HepG2 (cell line): ENCODE data around the gene DNAAF8. TPM values are rescaled to one million over a fixed set of nuclear protein-coding genes. Genes with fewer than 3 reads are reported as not detected.
A peak's percentile ranks its signal among the peaks of the same experiment; 100 is the strongest.

Experiments
- CBFB ChIP-seq: sonication (generic); formaldehyde crosslinking; IDR thresholded peaks from 2 replicates; pipeline ENCODE4 v1.4.0; 2020; ENCODE audit warnings: missing genetic modification reagents
- CCDC6 ChIP-seq: sonication (generic); formaldehyde crosslinking; IDR thresholded peaks from 2 replicates; pipeline ENCODE4 v1.8.1; 2022; ENCODE audit warnings: mild to moderate bottlenecking, missing genetic modification reagents, moderate library complexity
- EZH2 ChIP-seq: conservative IDR thresholded peaks from 2 replicates; pipeline ENCODE4 v1.6.1; 2012; ENCODE audit warnings: mild to moderate bottlenecking, low read depth, low read length, moderate library complexity
- HIVEP1 ChIP-seq: sonication (generic); formaldehyde crosslinking; IDR thresholded peaks from 2 replicates; pipeline ENCODE4 v1.4.0; 2020; ENCODE audit warnings: mild to moderate bottlenecking, missing genetic modification reagents
- IKZF1 ChIP-seq: fragments of 450-650 bp; IDR thresholded peaks from 2 replicates; pipeline ENCODE4 v1.7.1; 2016
- KAT8 ChIP-seq: IDR thresholded peaks from 2 replicates; pipeline ENCODE4 v1.6.1; 2016; ENCODE audit warnings: missing genetic modification reagents, missing compliant biosample characterization
- KDM3A ChIP-seq: IDR thresholded peaks from 2 replicates; pipeline ENCODE4 v1.6.1; 2018; ENCODE audit warnings: low read depth, missing compliant biosample characterization
- KLF9 ChIP-seq: IDR thresholded peaks from 2 replicates; pipeline ENCODE4 v1.6.1; 2016; ENCODE audit warnings: low read depth
- MED13 ChIP-seq: sonication (generic); formaldehyde crosslinking; IDR thresholded peaks from 2 replicates; pipeline ENCODE4 v1.5.0; 2020; ENCODE audit warnings: missing genetic modification reagents
- NFE2 ChIP-seq: sonication (generic); formaldehyde crosslinking; IDR thresholded peaks from 2 replicates; pipeline ENCODE4 v1.4.0; 2020; ENCODE audit warnings: missing genetic modification reagents
- NFYC ChIP-seq: IDR thresholded peaks from 2 replicates; pipeline ENCODE4 v1.6.1; 2016; ENCODE audit warnings: missing genetic modification reagents, missing compliant biosample characterization
- SETDB1 ChIP-seq: sonication (generic); formaldehyde crosslinking; IDR thresholded peaks from 2 replicates; pipeline ENCODE4 v1.5.1; 2020; ENCODE audit warnings: missing genetic modification reagents, mild to moderate bottlenecking, borderline replicate concordance
- SOX5 ChIP-seq: IDR thresholded peaks from 2 replicates; pipeline ENCODE4 v1.6.1; 2016; ENCODE audit warnings: borderline replicate concordance
- TCF7 ChIP-seq: sonication (generic); IDR thresholded peaks from 2 replicates; pipeline ENCODE4 v1.6.1; 2016; ENCODE audit warnings: antibody characterized with exemption, low read depth
- TP53 ChIP-seq: sonication (generic); formaldehyde crosslinking; conservative IDR thresholded peaks from 2 replicates; pipeline ENCODE4 v1.4.0; 2020; ENCODE audit warnings: missing genetic modification reagents
- U2AF1 ChIP-seq: fragments of 200-400 bp; formaldehyde crosslinking; optimal IDR thresholded peaks from 2 replicates; pipeline ENCODE3; 2017; ENCODE audit warnings: mild to moderate bottlenecking, low read depth, low read length
- ZNF207 ChIP-seq: fragments of 450-650 bp; IDR thresholded peaks from 2 replicates; pipeline ENCODE4 v1.6.1; 2016; ENCODE audit warnings: antibody characterized with exemption, borderline replicate concordance
- ZNF572 ChIP-seq: sonication (generic); formaldehyde crosslinking; IDR thresholded peaks from 2 replicates; pipeline ENCODE4 v1.5.1; 2020; ENCODE audit warnings: mild to moderate bottlenecking, missing genetic modification reagents
- ZNF737 ChIP-seq: sonication (generic); formaldehyde crosslinking; IDR thresholded peaks from 2 replicates; pipeline ENCODE4 v1.5.0; 2020; ENCODE audit warnings: missing genetic modification reagents, mild to moderate bottlenecking, borderline replicate concordance
- polyA plus RNA-seq, 8 experiments: library from polyadenylated mRNA; depleted of rRNA in 3 of 8; stranded (reverse) in 7 of 8; unstranded in 1 of 8; fragments of >200 nt; fragmentation: Illumina TruSeq in 4 of 8; extraction: Trizol in 4 of 8; gene quantifications; 2 replicates each; pipeline versions ENCODE4 v1.2.1 to v1.2.3, GENCODE V29; 2011 to 2016; ENCODE audit warnings: low read depth in 4 of 8, missing spikeins in 1 of 8, mixed read lengths in 1 of 8; ENCODE audit not compliant: insufficient read depth in 1 of 8
- total RNA-seq, 5 experiments: library from RNA; depleted of rRNA; stranded (reverse); fragments of >200 nt; fragmentation: Illumina TruSeq; extraction: Trizol; gene quantifications; 2 replicates each; pipeline ENCODE4 v1.2.3, GENCODE V29; 2016; ENCODE audit warnings: low read depth in 1 of 5
- TF ChIP-seq, protein P1 (sequence below): sonication (generic); formaldehyde crosslinking; IDR thresholded peaks from 2 replicates; pipeline ENCODE4 v1.4.0; 2020; ENCODE audit warnings: missing genetic modification reagents, mild to moderate bottlenecking, borderline replicate concordance
- TF ChIP-seq, protein P2 (sequence below): sonication (generic); formaldehyde crosslinking; IDR thresholded peaks from 2 replicates; pipeline ENCODE4 v1.8.1; 2023; ENCODE audit warnings: mild to moderate bottlenecking, missing genetic modification reagents
- TF ChIP-seq, protein P3 (sequence below): IDR thresholded peaks from 2 replicates; pipeline ENCODE4 v1.6.1; 2016; ENCODE audit warnings: missing biosample characterization, missing genetic modification reagents, low read depth
- TF ChIP-seq, protein P4 (sequence below): sonication (generic); formaldehyde crosslinking; IDR thresholded peaks from 2 replicates; pipeline ENCODE4 v1.4.0; 2020; ENCODE audit warnings: missing genetic modification reagents

Gene DNAAF8
- total and polyA plus RNA-seq, 2 of the 13 experiments (the other 11 are each of a cell fraction or from before 2014, with no cell fraction given): 0.44 TPM; not detected in 1

DNA sequence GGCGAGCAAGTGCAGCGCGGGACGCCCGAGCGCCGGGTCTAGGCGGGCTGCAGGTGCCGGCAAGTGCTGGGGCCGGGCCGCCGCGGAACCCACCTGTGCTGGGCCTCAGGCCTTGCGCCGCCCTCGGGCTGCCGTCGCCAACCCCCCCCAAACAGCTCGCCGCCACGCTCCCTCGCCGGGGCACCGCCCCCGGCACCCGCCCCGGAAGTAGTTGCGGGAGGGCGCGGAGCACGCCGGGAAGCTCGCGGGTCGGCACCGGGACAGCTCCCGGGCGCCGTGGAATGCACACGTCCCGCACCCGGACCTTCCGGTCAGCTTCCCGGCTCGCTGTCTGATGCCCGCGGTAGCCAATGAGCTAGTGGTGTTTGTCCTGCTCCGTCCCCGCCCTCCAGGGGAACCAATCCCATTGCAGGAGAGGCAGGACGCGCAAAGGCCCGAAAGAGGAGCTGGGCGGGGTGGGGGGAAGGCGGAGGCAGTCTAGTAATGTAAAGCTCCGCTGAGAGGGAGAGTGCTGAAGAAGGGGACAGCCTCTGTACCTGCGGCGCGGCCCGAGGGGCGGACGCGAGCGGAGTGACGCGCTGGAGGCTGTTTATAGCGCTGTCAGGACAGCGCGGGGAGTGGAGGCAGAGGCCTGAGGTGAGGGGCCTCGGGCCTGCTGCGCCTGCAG, at the start of gene DNAAF8, which contains the start of gene ANKS3 (continued):
- TF ChIP-seq, protein P1, sequence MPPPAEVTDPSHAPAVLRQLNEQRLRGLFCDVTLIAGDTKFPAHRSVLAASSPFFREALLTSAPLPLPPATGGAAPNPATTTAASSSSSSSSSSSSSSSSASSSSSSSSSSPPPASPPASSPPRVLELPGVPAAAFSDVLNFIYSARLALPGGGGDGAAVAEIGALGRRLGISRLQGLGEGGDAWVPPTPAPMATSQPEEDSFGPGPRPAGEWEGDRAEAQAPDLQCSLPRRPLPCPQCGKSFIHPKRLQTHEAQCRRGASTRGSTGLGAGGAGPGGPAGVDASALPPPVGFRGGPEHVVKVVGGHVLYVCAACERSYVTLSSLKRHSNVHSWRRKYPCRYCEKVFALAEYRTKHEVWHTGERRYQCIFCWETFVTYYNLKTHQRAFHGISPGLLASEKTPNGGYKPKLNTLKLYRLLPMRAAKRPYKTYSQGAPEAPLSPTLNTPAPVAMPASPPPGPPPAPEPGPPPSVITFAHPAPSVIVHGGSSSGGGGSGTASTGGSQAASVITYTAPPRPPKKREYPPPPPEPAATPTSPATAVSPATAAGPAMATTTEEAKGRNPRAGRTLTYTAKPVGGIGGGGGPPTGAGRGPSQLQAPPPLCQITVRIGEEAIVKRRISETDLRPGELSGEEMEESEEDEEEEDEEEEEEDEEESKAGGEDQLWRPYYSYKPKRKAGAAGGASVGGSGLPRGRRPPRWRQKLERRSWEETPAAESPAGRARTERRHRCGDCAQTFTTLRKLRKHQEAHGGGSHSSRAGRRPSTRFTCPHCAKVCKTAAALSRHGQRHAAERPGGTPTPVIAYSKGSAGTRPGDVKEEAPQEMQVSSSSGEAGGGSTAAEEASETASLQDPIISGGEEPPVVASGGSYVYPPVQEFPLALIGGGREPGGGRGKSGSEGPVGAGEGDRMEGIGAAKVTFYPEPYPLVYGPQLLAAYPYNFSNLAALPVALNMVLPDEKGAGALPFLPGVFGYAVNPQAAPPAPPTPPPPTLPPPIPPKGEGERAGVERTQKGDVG: no peak; the same call in 1 of the 2 replicates
- TF ChIP-seq CCDC6 (CRISPR knock-in tag) (peak; percentile 66; the same call in 1 of the 2 replicates), KDM3A (no peak), HIVEP1 (peak; percentile 66), SETDB1 (no peak), MED13 (CRISPR knock-in tag) (0 out of 2 replicates have a peak, but pooled peaks have one; percentile 27), ZNF572 (CRISPR knock-in tag) (no peak), CBFB (peak; percentile 65; the same call in 1 of the 2 replicates), U2AF1 (peak; percentile 23), EZH2 (no peak), NFYC (CRISPR knock-in tag) (peak; percentile 92), NFE2 (CRISPR knock-in tag) (no peak), ZNF737 (no peak), IKZF1 (no peak), ZNF207 (no peak), SOX5 (CRISPR knock-in tag) (no peak), TP53 (peak; percentile 35; the same call in 1 of the 2 replicates), KLF9 (CRISPR knock-in tag) (no peak), TCF7 (no peak), KAT8 (CRISPR knock-in tag) (peak; percentile 94)
- TF ChIP-seq, protein P2, sequence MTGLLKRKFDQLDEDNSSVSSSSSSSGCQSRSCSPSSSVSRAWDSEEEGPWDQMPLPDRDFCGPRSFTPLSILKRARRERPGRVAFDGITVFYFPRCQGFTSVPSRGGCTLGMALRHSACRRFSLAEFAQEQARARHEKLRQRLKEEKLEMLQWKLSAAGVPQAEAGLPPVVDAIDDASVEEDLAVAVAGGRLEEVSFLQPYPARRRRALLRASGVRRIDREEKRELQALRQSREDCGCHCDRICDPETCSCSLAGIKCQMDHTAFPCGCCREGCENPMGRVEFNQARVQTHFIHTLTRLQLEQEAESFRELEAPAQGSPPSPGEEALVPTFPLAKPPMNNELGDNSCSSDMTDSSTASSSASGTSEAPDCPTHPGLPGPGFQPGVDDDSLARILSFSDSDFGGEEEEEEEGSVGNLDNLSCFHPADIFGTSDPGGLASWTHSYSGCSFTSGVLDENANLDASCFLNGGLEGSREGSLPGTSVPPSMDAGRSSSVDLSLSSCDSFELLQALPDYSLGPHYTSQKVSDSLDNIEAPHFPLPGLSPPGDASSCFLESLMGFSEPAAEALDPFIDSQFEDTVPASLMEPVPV (CRISPR knock-in tag): peak; percentile 46; the same call in 1 of the 2 replicates
- TF ChIP-seq, protein P3, sequence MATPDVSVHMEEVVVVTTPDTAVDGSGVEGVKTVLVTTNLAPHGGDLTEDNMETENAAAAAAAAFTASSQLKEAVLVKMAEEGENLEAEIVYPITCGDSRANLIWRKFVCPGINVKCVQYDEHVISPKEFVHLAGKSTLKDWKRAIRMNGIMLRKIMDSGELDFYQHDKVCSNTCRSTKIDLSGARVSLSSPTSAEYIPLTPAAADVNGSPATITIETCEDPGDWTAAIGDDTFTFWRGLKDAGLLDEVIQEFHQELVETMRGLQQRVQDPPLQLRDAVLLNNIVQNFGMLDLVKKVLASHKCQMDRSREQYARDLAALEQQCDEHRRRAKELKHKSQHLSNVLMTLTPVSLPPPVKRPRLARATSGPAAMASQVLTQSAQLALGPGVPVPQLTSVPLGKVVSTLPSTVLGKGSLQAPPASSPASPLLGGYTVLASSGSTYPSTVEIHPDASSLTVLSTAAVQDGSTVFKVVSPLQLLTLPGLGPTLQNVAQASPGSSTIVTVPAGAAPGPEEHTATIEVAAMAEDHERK (CRISPR knock-in tag): no peak
- TF ChIP-seq, protein P4, sequence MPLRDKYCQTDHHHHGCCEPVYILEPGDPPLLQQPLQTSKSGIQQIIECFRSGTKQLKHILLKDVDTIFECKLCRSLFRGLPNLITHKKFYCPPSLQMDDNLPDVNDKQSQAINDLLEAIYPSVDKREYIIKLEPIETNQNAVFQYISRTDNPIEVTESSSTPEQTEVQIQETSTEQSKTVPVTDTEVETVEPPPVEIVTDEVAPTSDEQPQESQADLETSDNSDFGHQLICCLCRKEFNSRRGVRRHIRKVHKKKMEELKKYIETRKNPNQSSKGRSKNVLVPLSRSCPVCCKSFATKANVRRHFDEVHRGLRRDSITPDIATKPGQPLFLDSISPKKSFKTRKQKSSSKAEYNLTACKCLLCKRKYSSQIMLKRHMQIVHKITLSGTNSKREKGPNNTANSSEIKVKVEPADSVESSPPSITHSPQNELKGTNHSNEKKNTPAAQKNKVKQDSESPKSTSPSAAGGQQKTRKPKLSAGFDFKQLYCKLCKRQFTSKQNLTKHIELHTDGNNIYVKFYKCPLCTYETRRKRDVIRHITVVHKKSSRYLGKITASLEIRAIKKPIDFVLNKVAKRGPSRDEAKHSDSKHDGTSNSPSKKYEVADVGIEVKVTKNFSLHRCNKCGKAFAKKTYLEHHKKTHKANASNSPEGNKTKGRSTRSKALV (CRISPR knock-in tag): peak; percentile 68
